Daoy (cell line): Measurements from ENCODE around the gene CCR1. TPM values are rescaled to one million over a fixed set of nuclear protein-coding genes. Genes with fewer than 3 reads are reported as not detected.
"Not testable (repeated sequence)": the region's sequence is repeated elsewhere in the genome, so short reads cannot be mapped to it uniquely, and the experiment has no call there.

Experiments used
- DNase-seq: peaks from one replicate; pipeline ENCODE4 v3.0.0-alpha.2; 2015; ENCODE audit warnings: low read depth
- total RNA-seq: library from RNA; depleted of rRNA; stranded (reverse); fragments of >200 nt; shearing (Covaris generic); gene quantifications from 2 replicates; pipeline ENCODE4 v1.2.3, GENCODE V29; 2014

CCR1 gene
- total RNA-seq, 1 experiment from 2014 or later = not detected

GRCh38 chr3:46212101-46212500 lies 4.0 kb upstream of the CCR1 start:
- DNase-seq = no peak

GRCh38 chr3:46209746-46210470 lies 1.8 kb upstream of the CCR1 start:
- no peak for DNase-seq

GRCh38 chr3:46209053-46209452 lies 940 bp upstream of the CCR1 start:
- no peak for DNase-seq

GRCh38 chr3:46207514-46207913 lies 599 bp downstream of the CCR1 start:
- DNase-seq = not testable (repeated sequence)

- DNase-seq = no peak
Observed at GRCh38 chr3:46206282-46207015, 1.7 kb downstream of the CCR1 start.

- DNase-seq = no peak
Observed at GRCh38 chr3:46205286-46205960, 2.7 kb downstream of the CCR1 start.

GRCh38 chr3:46203681-46204080 lies 4.4 kb downstream of the CCR1 start:
- DNase-seq = no peak

GRCh38 chr3:46202535-46202934 lies 5.6 kb downstream of the CCR1 start:
- DNase-seq = no peak

GRCh38 chr3:46200790-46201189 lies 7.3 kb downstream of the CCR1 start:
- DNase-seq = no peak

GRCh38 chr3:46200211-46200610 lies 7.9 kb downstream of the CCR1 start:
- DNase-seq = no peak

GRCh38 chr3:46196261-46196957 lies 11.7 kb downstream of the CCR1 start:
- no peak for DNase-seq

- DNase-seq = no peak
Observed at GRCh38 chr3:46194868-46195553, 13.1 kb downstream of the CCR1 start.

- no peak for DNase-seq
Observed at GRCh38 chr3:46193436-46193835, 14.7 kb downstream of the CCR1 start.

- no peak for DNase-seq
Observed at GRCh38 chr3:46192939-46193338, 15.2 kb downstream of the CCR1 start.

GRCh38 chr3:46191730-46192129 lies 16.4 kb downstream of the CCR1 start:
- no peak for DNase-seq

GRCh38 chr3:46188708-46189107 lies 19.4 kb downstream of the CCR1 start:
- no peak for DNase-seq

GRCh38 chr3:46187876-46188275 lies 20.2 kb downstream of the CCR1 start:
- no peak for DNase-seq

- DNase-seq = no peak
Observed at GRCh38 chr3:46187341-46187700, 20.8 kb downstream of the CCR1 start.

- no peak for DNase-seq
Observed at GRCh38 chr3:46186471-46187340, 21.4 kb downstream of the CCR1 start.

- no peak for DNase-seq
Observed at GRCh38 chr3:46184469-46184868, 23.6 kb downstream of the CCR1 start.

- DNase-seq = no peak
Observed at GRCh38 chr3:46183330-46183729, 24.8 kb downstream of the CCR1 start.
